Measurements from ENCODE around the gene XG.
"Not testable (repeated sequence)": the region's sequence is repeated elsewhere in the genome, so short reads cannot be mapped to it uniquely, and the experiment has no call there.

XG gene

DNA sequence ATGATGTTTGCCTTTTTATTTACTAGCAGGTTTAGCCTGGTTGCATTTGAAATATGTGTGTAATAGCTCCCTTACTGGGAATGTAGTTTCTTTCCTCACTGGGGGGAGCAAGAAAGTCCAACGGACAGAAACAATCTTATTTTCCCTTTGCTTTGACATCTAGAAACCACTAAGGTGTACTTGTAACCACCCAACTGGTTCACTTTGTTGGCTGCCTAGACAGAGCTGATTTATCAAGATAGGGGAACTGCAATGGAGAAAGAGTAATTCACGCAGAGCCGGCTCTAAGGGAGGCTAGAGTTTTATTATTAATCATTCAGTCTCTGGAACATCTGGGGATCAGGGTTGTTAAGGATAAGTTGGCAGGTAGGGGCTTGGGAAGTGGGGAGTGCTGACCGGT is 30.3 kb downstream of the XG start:
- no peak for DNase-seq

DNA sequence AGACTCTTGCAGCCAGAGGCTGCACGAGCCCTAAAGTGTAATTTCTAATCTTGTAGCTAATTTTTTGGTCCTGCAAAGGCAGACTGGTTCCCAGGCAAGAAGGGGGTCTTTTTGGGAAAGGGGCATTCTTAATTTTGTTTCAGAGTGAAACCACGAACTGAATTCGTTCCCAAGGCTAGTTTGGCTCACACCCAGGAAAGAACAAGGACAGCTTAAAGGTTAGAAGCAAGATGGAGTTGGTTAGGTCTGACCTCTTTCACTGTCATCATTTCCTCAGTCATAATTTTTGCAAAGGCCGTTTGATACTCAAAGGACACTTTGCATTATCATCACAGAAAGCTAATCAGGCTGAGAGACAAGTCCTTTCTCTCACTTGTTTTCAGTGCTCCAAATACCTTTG is 30.9 kb downstream of the XG start:
- no peak for DNase-seq

DNA sequence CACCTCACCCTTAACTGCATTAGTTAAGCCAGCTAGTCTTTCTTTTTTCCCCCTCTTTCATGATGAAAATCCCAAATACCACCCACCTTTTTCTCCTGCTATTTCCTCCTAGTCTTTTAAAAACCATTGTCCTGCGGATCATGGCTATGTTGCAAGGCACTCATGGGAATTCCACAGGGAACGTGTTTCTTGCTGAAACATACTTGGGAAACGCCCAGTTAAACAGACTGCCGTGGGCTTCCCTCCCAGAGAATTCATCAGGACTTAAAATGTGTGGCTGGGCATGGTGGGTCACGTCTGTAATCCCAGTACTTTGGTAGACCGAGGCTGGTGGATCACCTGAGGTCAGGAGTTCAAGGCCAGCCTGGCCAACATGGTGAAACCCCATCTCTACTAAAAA is 32.2 kb downstream of the XG start:
- no peak for DNase-seq

DNA sequence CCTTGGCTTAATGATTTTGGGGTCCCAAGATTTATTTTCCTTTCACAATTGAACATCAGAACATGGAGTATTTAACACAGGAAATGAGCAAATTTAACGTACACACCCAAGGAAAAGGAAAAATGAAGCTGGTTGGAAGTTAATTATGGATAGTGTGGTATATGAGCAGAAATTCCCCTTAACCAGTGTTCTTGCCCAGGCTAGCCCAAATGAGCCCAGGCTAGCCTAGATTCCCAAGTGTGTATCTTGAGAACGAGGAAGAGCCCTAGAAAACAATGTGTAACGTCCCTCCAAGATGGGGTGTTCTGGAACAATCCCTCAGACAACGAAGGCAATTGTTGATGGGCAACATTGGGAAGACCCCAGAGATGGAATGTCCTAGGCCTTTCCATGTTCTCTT is 33.7 kb downstream of the XG start:
- no peak for DNase-seq

DNA sequence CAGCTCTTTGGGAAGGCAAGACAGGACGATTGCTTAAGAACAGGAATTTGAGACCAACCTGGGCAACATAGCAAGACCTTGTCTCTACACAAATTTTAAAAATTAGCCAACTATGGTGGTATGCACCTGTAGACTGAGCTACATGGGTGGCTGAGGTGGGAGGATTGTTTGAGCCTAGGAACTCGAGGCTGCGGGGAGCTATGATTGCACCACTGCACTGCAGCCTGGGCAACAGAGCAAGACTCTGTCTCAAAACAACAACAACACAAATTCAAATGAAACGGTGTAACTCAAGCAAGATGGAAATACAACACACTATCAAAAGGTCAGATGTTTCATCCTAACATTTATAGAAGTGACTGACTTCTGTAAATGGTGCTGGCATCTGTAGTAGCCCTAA is 37.1 kb downstream of the XG start:
- no peak for DNase-seq

DNA sequence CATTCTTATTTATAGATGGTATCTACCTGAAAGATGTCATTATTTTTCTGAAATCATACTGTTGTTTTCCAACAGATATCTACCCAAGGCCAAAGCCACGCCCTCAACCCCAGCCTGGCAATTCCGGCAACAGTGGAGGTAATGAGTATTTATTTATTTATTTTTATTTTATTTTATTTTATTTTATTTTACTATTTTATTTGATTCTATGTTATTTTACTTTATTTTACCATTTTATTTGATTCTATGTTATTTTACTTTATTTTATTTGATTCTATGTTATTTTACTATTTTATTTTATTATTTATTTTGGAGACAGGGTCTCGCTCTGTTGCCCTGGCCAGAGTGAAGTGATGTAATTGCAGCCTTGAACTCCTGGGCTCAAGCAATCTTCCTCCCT is 37.7 kb downstream of the XG start:
- DNase-seq = no peak

DNA sequence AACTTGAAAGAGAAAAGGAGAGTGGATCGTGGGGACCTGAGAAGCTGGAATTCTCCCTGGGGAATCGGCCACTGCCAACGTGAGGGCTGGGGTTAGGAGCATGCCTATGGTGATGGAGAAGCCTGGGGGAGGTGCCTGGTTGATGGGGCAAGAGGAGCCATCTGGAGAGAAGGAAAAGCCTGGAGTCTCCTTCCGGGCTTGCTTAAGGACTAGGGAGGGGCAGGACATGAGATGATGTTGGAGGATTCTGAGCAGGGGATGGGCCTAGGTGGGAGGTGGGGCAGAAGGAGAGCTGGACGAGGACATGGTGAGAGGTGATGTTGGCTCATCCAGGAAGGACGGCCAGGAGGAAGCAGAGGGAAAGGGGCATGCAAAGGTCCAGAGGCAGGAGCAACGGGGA is 41.9 kb downstream of the XG start:
- DNase-seq = no peak

DNA sequence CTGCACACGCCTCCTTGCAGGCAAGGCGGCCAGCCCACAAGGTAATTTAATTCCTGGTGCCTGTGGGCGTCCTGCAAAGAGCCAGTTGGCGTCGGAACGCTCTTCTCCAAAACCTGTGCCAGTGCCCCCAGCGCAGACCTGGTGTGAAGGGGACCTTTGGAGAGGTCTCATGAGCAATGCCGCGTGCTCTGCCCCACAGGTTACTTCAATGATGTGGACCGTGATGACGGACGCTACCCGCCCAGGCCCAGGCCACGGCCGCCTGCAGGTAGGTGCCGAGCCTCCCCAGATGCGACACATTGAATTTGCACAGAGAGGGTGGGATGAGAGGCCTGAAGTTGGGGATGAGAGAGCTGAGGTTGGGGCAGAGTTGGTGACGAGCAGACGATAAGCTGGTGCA is 42.5 kb downstream of the XG start:
- no peak for DNase-seq

DNA sequence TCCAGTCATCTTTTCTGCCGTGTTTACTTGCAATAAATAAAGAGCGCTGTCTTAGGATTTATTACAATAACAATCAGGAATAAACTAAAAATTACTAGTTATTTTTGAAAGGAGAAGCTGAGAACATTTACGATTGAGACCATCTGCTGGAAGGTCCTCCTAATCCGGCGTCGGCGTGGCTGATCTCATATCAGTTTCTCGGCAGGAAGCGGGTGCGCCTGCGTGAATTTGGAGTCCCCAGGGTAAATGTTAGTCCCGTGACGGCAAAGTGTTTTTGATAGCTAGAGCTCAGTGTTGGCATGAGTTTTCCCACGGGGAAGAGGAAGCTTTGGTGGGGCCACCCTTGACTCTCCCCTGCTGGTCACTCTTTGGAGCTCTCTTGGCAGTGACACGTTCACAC is 45.0 kb downstream of the XG start:
- DNase-seq = not testable (repeated sequence)

DNA sequence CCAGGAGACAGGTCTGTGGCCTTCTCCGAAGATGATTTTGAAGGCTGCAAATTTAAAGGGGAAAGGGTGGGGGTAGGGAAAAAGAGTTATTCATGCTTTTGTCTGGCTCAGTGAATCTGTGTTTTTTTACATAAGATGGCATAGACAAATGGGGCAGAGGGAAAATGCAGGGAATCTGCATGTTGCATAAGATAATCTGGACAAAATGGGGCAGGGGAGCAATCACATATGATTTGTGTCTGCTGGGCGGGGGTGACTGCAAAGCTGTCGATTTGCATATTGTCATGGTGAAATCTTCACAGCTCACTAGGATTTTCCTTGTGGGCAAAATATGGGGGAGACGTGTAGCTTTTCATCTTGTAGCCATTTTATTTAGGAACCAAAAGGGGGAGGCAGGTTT is 47.5 kb downstream of the XG start:
- DNase-seq = no peak

DNA sequence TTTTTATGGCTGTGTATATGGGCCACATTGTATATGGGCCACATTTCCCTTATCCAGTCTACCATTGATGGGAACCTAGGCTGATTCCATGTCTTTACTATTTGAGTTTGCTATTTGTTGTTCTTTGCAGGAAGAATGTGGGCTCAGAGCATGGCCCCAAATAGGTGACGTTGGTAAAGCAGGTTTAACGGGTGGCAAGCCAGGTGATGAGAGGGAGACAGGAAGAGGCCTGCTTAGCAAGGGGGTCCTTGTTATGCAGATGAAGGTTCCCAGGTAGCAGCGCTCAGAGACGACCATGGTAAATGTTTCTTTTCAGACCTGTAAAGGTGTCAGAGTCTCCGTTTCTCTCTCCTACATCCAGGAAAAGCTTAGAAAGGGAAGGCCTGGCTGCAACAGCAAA is 48.1 kb downstream of the XG start:
- not testable (repeated sequence) for DNase-seq

DNA sequence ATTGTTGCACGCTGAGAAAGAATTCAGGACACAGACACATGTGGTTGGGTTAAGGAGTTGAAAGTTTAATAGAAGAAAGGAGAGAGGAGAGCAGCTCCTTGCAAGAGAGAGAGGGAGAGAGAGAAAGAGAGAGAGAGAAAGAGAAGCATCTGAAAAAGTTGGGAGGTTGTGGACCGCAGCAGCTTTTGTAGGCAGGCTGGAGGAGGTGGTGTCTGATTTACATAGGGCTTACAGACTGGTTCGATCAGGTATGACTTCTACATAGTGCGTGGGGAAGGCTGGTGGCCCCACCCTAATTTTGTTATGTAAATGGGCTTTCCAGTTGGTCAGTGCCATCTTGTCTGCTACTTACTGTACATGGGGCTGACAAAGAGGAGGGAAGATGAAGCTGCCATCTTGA is 49.4 kb downstream of the XG start:
- DNase-seq = no peak

DNA sequence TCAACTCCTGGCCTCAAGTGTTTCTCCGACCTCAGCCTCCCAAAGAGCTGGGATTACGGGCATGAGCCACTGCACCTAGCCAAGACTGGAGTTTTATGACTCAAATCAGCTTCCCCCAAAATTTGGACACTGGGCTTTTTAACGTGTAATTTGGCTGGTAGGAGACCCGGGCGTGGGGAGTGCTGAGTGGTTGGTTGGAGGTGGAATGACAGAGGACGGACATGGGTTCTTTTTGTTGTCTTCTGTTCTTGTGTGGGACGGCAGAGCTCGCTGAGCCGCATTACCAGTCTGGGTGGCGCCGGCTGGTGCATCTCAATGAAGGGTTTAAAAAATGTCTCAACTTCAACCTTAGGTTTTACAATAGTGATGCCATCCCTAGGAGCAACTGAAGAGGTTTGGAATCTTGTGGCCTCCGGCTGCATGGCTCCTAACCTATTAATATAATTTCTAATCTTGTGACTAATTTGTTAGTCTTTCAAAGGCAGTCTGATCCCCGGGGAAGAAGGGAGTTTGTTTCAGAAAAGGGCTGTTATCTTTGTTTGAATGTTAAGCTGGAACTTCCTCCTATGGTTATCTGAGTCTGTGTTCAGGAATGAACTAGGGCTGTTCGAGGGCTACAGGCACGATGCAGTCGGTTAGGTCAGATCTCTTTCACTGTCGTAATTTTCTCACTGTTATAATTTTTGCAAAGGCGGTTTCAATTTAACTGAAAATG is 50.7 kb downstream of the XG start:
- not testable (repeated sequence) for DNase-seq

DNA sequence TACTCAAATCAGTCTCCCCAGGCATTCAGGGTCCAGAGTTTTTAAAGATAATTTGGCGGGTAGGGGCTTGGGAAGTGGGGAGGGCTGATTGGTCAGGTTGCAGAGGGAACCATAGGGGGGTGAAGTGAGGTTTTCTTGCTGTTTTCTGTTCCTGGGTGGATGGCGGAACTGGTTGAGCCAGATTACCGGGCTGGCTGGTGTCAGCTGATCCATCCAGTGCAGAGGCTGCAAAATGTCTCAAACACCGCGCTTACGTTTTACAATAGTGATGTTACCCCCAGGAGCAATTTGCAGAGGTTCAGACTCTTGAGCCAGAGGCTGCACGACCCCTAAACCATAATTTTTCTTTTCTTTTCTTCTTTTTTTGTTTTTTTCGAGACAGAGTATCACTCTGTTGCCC is 51.6 kb downstream of the XG start:
- not testable (repeated sequence) for DNase-seq

DNA sequence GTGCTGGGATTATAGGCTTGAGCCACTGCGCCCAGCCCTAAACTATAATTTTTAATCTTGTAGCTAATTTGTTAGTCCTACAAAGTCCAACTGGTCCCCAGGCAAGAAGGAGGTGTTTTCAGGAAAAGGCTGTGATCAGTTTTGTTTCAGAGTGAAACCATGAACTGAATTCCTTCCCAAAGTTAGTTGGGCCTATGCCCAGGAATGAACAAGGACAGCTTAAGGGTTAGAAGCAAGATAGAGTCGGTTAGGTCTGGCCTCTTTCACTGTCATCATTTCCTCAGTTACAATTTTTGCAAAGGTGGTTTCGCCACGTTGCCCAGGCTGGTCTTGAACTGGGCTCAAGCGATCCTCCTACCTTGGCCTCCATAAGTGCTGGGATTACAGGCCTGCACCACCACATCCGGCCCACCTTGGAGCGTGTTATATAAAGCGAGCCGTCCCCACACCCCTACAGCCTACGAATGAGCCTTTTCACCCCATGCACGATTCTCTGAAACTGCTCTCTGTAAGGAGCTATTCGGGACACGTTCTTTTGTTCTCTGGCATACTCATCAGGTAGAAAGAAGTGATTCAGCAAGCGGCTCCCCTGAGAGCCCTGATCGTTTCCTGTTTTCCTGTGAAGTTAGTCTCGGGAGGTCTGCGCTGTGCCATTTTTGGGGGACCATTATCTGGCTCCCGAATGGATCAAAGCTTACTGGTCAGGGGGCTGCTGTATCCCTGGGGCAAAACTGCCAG is 52.4 kb downstream of the XG start:
- DNase-seq = not testable (repeated sequence)

DNA sequence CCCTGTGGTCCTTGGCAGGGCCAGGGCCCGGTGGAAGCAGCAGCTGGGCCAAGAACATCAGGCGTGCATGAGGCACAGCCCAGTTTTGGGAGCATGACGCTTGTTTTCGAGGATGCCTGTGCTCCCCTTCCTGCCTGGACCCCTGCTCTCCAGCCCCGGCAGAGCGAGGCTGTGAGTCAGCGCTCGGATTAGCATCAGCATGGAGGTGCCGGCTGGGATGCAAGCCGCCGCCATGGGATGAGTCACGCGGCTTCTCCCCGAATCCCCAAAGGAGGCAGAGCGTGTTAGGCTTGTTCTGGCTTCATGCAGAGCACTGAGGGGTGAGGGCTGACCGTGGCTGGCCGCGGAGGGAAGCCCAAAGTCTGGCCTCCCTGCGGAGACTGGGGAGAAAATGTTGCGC is 53.0 kb downstream of the XG start:
- not testable (repeated sequence) for DNase-seq

DNA sequence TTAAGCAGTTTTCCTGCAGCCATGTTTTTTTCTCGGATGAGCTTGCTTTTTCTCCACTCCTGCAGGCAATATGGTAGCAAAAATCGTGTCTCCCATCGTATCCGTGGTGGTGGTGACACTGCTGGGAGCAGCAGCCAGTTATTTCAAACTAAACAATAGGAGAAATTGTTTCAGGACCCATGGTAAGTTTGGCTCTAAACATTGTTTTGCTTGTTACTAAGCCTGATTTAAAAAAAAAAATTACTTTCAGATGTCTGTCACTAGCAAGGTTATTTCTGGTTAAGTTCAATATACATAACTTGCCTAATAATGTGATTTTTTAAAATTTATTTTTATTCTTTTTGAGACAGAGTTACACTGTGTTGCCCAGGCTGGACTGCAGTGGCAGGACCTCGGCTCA is 59.4 kb downstream of the XG start:
- no peak for DNase-seq

DNA sequence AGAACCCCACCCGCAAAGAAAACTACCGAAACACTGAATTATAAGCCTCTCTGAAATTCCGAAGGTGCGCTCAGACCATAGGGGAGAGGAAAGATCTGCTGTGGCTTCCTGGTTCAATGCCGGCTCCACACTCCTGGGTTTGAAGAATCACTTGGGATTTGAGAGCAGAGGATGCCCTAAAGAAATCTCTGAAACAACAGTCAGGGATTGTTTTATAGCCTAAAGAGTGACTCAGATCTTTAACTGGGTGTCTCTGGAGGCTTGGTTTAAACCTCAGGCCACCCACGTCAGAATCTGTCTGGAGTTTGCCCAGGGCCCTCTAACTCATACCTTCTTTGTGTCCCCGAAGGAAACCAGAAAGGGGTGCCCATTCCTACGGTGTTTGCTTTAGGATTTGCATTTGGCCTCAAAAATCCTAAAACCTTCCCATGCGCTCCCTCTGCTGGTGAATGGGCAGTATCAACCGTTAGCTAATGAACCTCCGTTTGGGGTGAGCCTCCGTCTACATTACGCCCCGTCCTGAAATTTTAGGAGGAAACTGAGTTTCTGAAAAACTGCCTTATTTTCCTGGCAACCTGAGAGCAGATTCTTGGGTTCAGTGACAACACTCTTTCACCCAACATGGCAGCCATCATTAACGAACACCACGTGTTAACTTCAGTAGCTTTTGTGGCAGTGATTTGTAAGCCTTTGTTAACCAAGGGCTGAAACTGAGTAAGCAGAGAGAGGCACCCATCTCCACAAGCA is 60.5 kb downstream of the XG start:
- DNase-seq = not testable (repeated sequence)

DNA sequence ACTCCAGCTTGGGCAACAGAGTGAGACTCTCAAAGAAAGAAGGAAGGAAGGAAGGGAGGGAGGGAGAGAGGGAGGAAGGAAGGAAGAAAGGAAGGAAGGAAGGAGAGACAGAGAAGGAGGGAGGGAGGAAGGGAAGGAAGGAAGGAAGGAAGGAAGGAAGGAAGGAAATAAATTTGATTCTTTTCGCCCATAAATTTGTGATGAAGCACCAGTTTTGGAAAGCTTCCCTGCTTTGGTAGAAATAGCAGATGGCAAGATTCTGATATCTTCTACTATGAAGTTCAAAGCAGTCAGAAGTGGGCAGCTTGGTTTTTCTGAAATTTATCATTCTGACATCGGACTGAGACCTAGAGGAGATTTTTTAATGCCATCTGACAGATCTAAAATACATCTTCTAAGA is 65.2 kb downstream of the XG start:
- no peak for DNase-seq

DNA sequence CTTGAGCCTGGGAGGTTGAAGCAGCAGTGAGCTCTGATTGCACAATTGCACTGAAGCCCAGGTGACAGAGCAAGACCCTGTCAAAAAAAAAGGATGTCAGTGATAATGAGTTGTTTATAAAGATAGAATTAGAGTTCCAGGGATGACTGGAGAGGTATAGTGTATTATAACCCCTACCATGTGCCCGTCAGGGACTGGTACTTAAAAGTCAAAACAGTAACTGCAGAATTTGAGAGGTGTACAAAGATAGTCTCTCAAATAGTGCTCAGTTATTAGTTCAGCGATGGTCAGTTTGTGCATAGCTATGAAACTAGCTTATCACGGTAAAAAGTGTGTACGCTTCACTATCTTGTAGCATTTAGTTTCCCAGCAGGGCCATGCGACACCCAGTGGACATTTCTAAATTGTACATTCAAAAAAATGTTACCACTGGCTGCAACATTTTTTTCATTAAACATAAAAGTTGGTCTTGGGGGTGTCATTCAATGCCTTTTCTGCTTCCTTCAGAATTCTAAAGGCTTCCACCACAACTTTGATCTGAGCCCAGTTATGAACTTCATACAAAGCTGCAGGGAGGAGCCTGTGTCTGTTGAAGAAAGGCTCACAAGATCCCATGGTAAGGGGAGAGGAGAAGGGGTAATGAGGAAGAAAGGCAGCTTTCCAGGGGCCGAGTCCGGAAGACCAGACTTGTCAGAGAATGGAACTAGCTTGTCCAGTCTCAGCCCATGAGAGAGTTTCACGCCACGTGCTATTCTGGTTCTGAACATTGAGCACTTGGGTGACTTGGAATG is 67.7 kb downstream of the XG start:
- peak; percentile 1 for DNase-seq

DNA sequence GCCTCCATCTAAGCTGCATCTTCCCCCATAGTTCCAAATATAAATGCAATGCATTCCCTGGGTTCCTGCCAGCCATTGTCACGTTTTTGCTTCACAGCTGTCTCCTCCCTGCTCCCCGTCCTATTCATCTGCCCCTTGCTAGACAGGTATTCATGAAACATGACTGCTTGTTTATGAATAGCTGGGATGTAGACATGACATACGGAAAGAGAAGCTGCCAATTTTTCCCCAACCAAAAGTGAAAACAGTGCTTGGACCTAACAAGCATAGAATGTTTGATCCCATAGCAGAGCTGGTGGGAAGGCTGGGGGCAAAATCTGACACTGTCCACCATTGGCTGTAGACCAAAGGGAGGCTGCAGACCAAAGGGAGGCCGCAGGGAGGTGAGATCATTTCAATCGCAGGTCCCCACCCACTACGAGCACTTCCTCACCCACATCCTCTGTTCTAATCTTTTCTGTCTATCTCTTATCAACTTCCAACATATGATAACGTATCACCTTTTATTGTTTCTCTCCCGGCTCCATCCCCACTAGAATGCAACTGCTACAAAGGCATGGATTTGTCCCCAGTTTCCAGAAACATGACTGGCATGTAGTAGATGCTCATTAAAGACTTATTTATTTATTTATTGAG is 68.4 kb downstream of the XG start:
- no peak for DNase-seq

DNA sequence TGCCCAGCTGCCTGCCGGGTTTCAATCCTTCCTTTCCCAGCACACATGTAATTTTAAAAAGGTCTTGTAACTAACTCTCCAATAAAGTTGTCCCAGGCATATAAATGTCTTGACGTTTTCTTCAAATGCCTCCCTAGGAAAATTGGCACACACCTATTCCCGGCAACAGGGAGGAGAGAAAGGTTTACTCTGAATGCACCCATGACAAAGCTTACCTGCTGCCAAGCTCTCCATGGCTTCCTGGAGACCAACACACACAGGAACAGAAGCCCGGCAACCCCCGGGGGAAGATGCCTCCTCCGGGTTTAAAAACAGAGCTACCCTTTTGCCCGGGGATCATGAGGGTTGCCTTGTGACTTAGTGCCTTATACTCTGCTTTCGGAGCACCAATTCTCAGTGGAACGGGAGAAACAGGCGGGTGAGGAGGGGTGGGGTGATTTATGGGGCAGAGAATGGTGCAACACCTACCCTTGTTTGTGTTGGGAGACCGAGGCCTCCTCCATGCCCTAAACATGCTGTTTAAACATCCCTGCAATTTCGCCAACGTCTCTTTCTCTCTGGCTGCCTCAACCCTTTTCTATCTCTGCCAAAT is 72.1 kb downstream of the XG start:
- DNase-seq = no peak
